Stimulated activated CD4-positive, alpha-beta T cell treated with anti-CD3 and anti-CD28 coated beads, Interleukin-1b, Interleukin-23, amount 100 ng/mL, for 24 hours (primary cell): Measurements from ENCODE around the gene C3orf20.

ENCODE experiments used
- DNase-seq, 4 experiments: peaks; one replicate each; pipeline ENCODE4 v3.0.0-alpha.2; 2020; ENCODE audit warnings: low read depth in 4 of 4, low spot score in 1 of 4

C3orf20 gene

GRCh38 chr3:14810070-14810791 is 135.3 kb downstream of the C3orf20 start:
- DNase-seq = no peak

- DNase-seq = no peak
Observed at GRCh38 chr3:14810801-14811661, 136.1 kb downstream of the C3orf20 start.

GRCh38 chr3:14811684-14812083 is 136.7 kb downstream of the C3orf20 start:
- no peak for DNase-seq

GRCh38 chr3:14812196-14812790 is 137.4 kb downstream of the C3orf20 start:
- DNase-seq = no peak

GRCh38 chr3:14814411-14814871 is 139.5 kb downstream of the C3orf20 start:
- no peak for DNase-seq

- no peak for DNase-seq
Observed at GRCh38 chr3:14816359-14816758, 141.4 kb downstream of the C3orf20 start.

- DNase-seq = no peak
Observed at GRCh38 chr3:14818804-14819500, 144.0 kb downstream of the C3orf20 start, which contains the start of gene FGD5. Gene FGD5, plus strand, starts transcription at chr3:14818962. Its CDS starts 110 bp downstream, at chr3:14819072.

- DNase-seq = no peak
Observed at GRCh38 chr3:14819671-14820070, 144.7 kb downstream of the C3orf20 start.

- no peak for DNase-seq
Observed at GRCh38 chr3:14820156-14820555, 145.2 kb downstream of the C3orf20 start.

- DNase-seq = no peak
Observed at GRCh38 chr3:14821151-14821550, 146.2 kb downstream of the C3orf20 start.

GRCh38 chr3:14822134-14822533 is 147.2 kb downstream of the C3orf20 start:
- no peak for DNase-seq
